Left lung (tissue), 10 donors: ENCODE measurements around the gene PTPRR. TPM values are rescaled to one million over a fixed set of nuclear protein-coding genes. Genes with fewer than 3 reads are reported as not detected.

Experiments used
- ATAC-seq: fragments of 200-7000 bp; cut with Tn5 transposase; one replicate; pipeline ENCODE4 v1.9.1; 2020; ENCODE audit warnings: moderate library complexity
- DNase-seq, 4 donors: peaks; one replicate each; pipeline ENCODE4 v3.0.0-alpha.2; 2013 to 2020
- H3K27ac ChIP-seq, 2 donors: fragments of 200-600 bp; sonication (generic) in 1 of 2; one replicate each; pipeline versions ENCODE4 v1.5.0 to v1.8.0; 2020 to 2021
- H3K27me3 ChIP-seq, 2 donors: fragments of 200-600 bp; sonication (generic) in 1 of 2; one replicate each; pipeline versions ENCODE4 v1.5.0 to v1.8.0; 2020 to 2021
- H3K36me3 ChIP-seq, 2 donors: fragments of 200-600 bp; sonication (generic) in 1 of 2; one replicate each; pipeline versions ENCODE4 v1.5.0 to v1.8.0; 2020 to 2021
- H3K4me1 ChIP-seq, 2 donors: fragments of 200-600 bp; one replicate each; pipeline ENCODE4 v1.8.0; 2021
- H3K4me3 ChIP-seq, 2 donors: fragments of 200-600 bp; sonication (generic) in 1 of 2; one replicate each; pipeline versions ENCODE4 v1.5.0 to v1.8.0; 2020 to 2021; ENCODE audit warnings: mild to moderate bottlenecking in 1 of 2
- H3K9me3 ChIP-seq, 2 donors: fragments of 200-600 bp; sonication (generic) in 1 of 2; one replicate each; pipeline versions ENCODE4 v1.5.0 to v1.8.0; 2020 to 2021
- CTCF ChIP-seq, 2 donors: fragments of 200-600 bp; sonication (generic) in 1 of 2; IDR thresholded peaks; one replicate each; pipeline versions ENCODE4 v1.5.0 to v1.8.0; 2021; ENCODE audit warnings: antibody characterized with exemption in 2 of 2
- intact Hi-C, 2 donors: fragments of 100-400 bp; cut with DNase I; formaldehyde crosslinking; loops; one replicate each; pipeline versions ENCODE4 v1.11.2 to v1.14.2; 2022
- polyA plus RNA-seq, 6 donors: library from polyadenylated mRNA; unstranded; fragments of 120-200 nt; gene quantifications; one replicate each; pipeline ENCODE4 v1.2.1, GENCODE V29; 2013; ENCODE audit not compliant: insufficient read length in 6 of 6
- total RNA-seq, 2 donors: library from RNA; stranded (reverse); fragmentation: NEBNext Ultra II Directional; extraction: Animal tissue kit (Norgen Biotek cat#: 25700); gene quantifications; one replicate each; pipeline ENCODE4 v1.2.1, GENCODE V29; 2021
- donor health status: DM: no; HTN: yes; CAD: no.
- donor health status: DM: no; HTN: no; CAD: no.

PTPRR gene
- total and polyA plus RNA-seq, 8 donors = 0.10 to 1.4 (median 0.20) TPM

DNA sequence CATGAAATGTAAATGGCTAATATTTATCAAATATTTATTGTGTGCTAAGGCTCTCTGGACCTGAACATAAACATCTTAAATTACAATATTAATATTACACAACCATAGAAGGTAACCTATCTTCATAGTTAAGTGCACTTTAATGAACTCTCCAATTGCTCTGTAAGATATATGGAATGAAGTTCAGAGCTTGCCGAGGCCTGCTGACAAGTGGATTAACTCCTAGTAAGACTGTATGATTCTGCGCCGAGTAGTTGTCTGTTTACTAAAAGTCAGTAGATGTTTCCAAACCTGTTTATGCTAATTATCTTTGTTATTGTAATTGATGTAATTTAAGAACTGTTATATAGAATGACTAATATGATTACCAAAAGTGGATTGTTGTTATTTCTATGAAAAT lies 77.2 kb downstream of the PTPRR start:
- intact Hi-C loops = no loop called here
- ATAC-seq (peak; percentile 89), DNase-seq (no peak)
- Histone ChIP-seq H3K4me1 (no peaks in the 10 kb centered on the region), H3K9me3 (no peaks in the 10 kb centered on the region), H3K36me3 (no peaks in the 10 kb centered on the region), H3K4me3 (no peak overlapping the region), H3K27me3 (no peaks in the 10 kb centered on the region), H3K27ac (no peak overlapping the region)
- no peak for TF ChIP-seq CTCF (IDR thresholded peaks at IDR 0.05)

- H3K36me3 ChIP-seq = no peaks in the 10 kb centered on the region
- DNase-seq (no peak), ATAC-seq (peak; percentile 45)
- no peaks in the 10 kb centered on the region for H3K4me1 ChIP-seq
- no peaks in the 10 kb centered on the region for H3K27me3 ChIP-seq
- no peaks in the 10 kb centered on the region for H3K9me3 ChIP-seq
- H3K27ac ChIP-seq = no peak overlapping the region
- TF ChIP-seq CTCF (IDR thresholded peaks at IDR 0.05) = no peak
- no peak overlapping the region for H3K4me3 ChIP-seq
- intact Hi-C loops = no loop called here
These were observed 77.6 kb downstream of the PTPRR start for GRCh38 chr12:70842942-70843341.

GRCh38 chr12:70842136-70842535 lies 78.4 kb downstream of the PTPRR start:
- Histone ChIP-seq H3K27ac (no peak overlapping the region), H3K36me3 (no peaks in the 10 kb centered on the region), H3K9me3 (no peaks in the 10 kb centered on the region), H3K4me3 (no peak overlapping the region), H3K27me3 (no peaks in the 10 kb centered on the region), H3K4me1 (no peaks in the 10 kb centered on the region)
- no peak for TF ChIP-seq CTCF (IDR thresholded peaks at IDR 0.05)
- no peak for DNase-seq
- intact Hi-C loops = no loop called here
- no peak for ATAC-seq

- intact Hi-C loops = no loop called here
- no peaks in the 10 kb centered on the region for H3K27me3 ChIP-seq
- no peak for ATAC-seq
- H3K36me3 ChIP-seq = no peaks in the 10 kb centered on the region
- no peak overlapping the region for H3K27ac ChIP-seq
- no peak overlapping the region for H3K4me3 ChIP-seq
- no peaks in the 10 kb centered on the region for H3K4me1 ChIP-seq
- DNase-seq = no peak
- no peaks in the 10 kb centered on the region for H3K9me3 ChIP-seq
- no peak for TF ChIP-seq CTCF (IDR thresholded peaks at IDR 0.05)
These were observed 79.7 kb downstream of the PTPRR start for GRCh38 chr12:70840656-70841350.

DNA sequence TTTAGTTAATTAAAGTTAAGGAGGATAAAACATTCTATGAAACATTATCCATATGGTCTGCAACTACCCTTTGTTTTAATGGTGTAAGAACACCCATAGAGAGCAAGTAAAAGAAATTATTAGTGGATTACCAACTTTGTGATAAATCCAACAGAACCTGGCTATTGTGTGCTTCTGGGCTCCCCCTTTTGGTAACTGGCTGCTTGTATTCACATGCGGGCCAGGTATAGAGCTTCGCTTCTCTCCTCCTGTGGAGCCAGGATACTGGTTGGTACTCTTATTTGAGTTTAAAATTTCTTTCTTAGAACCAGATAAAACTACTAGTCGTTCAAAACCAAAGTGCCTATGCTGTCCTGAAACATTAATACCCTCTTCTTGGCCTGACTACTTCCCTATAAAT lies 81.0 kb downstream of the PTPRR start:
- Histone ChIP-seq H3K27me3 (no peaks in the 10 kb centered on the region), H3K27ac (no peak overlapping the region), H3K36me3 (no peaks in the 10 kb centered on the region), H3K4me3 (no peak overlapping the region), H3K9me3 (no peaks in the 10 kb centered on the region), H3K4me1 (no peaks in the 10 kb centered on the region)
- ATAC-seq (no peak), DNase-seq (no peak)
- intact Hi-C loops = no loop called here
- TF ChIP-seq CTCF (IDR thresholded peaks at IDR 0.05) = no peak
